GM21529 (cell line): Measurements from ENCODE around the gene PPAT.
A peak's percentile ranks its signal among the peaks of the same experiment; 100 is the strongest.
"Not testable (repeated sequence)": the region's sequence is repeated elsewhere in the genome, so short reads cannot be mapped to it uniquely, and the experiment has no call there.

Experiments used
- ATAC-seq: cut with Tn5 transposase; IDR thresholded peaks from one replicate; pipeline ENCODE4 v1.9.1; 2021; ENCODE audit not compliant: unreplicated experiment

The PPAT gene

DNA sequence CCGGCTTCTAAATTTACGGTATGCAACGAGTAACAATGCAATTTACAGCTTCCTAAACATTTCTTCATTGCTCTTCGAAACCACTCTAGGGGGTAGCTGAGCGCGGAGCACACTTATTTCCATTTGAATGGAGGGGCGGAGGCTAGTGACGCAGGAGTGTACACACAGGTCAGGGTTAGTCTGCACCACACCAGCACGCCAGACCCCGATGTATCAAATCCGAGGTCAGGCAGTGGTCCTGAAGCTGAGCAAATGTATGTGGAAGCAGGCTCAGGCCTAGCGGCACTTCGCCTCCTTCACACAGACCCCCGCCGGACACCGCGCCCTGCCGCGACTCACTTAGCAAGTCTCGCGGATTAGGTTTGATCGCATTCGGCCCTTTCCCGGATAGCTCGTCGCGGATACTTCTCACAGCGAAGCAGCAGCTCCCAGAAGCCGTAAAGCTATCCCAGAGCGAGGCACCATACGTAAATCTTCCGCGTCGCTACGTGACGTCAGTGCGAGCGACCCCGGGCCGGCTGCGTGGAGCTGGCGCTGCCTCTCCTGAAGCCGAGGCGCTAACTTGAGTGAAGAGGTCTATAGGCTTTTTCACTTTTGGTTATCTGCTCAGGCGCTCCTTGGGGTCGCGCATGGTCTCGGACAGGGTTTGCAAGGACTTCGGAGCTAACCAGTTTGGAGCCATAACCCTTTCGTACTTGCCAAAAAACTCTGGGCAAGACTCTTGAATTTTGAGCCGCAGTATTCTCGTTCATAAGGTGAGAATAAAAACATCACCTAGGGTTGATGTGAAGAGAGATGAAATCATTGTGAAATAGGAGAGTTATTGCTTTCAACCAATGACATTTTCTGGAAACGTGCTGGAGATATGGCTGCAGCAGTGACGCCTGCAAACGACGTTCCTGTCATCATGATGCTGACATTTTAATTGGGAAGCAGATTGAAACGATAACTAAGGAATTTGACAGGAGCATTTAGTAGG is 48.1 kb downstream of the PPAT start, which contains the start of gene AASDH:
TSS of gene AASDH (minus strand) at position 469 of the 979 bp plus-strand sequence. CDS start 3,192 bp downstream, outside the sequence.
- peak; percentile 93 for ATAC-seq

DNA sequence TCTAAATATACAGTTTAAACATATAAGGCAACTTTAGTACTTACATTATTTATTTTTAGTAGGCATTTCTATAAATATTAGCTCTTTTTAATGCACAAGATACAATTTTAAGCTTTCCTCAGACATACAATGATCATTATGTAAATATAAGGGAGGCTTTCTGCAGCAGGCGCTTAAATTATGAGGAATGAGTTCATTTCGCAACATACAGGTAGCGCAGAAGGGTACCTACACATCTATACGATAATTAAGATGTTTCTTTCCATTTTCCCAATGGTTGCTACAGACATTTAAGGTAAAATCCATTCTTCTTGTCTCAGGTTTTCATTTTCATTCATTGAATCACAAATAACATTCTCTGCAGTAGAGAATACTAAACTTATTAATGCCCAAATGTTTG is 49.3 kb downstream of the PPAT start:
- no peak for ATAC-seq

DNA sequence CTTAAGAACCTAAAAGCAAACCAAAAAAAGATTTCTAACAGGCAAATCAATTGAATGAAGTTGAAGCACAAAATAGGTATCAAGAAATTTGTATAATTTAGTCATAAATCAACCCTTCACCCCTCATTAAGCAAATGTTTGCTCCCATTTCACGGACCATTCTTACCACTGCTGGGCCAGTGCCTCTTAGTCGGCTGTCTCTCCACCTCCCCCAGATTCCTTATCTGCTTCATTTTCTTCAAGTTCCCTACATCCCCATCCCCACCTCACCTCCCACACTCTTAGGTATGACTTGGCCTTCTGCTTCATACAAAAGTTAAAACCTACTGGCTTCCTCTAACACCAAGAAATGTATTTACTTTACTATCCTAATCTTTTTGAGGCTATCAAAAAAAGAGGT is 60.0 kb downstream of the PPAT start:
- no peak for ATAC-seq

- ATAC-seq, result no peak
These were observed 60.5 kb downstream of the PPAT start for GRCh38 chr4:56374956-56375355.

DNA sequence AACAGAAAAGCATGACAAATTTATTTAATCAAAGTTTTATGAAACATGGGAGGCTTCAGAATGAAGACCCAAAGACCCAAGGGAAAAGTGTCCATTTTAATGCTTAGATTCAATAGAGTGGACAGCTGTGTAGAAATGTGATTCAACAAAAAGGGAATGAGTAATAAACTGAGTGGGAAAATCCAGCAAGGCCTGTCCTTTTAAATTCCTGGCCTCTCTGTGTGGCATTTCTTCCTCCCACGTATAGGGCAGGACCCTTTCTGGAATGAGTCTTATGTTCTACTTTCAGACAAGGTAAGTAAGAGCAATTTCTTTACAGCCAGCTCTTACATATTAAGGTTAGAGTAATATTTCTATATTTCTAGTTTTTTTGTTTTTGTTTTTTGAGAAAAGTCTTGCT is 62.6 kb downstream of the PPAT start:
- no peak for ATAC-seq

DNA sequence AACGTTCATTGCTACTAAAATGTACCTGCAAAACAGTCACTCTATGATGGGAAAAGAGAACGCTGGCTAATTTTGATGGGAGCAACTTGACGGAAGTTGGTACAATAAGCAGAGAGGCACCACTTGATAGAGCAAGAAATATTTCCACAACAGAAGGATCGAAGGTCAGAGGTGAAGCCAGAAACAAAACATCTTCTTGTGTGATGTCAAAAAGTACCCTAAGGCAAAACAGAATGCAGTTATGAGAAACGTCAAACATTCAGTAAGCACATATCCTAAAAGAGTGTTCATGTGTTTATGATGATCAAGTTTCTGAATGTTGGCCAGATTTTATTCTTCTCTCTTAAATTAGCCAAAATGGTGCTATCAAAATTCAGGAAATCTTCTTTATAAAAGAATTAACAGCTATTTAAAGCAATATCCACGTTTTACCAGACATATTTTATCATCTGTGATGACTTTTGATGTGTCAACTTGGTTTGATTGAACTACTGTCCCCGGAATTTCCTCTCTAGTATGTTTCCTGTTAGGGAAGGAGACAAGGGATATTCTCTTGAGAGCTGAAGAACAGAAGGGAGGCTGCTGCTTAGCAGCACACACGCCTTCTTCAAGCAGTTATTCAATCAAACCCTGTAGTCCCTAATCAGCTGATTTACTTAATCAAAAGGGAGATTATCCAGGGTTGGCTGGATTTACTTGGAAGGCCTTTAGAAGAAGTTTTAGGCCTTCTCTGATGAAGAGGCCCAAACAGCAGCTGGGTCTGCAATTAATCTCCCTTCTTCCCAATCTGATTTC is 63.8 kb downstream of the PPAT start:
- ATAC-seq, result no peak

DNA sequence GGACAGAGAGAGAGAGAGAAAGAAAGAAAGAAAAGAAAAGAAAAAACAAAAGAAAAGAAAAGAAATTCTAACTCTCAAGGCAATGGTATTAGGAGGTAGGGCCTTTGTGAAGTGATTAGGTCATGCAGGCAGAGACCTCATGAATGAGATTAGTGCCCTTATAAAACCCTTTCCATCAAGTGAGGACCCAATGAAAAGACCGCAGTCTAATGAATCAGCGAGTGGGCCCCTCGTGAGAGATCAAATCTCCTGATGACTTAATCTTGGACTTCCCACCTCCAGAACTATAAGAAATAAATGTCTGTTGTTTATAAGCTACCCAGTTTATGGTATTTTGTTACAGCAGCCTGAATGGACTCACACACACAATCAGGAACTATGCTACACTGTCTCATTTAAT is 65.0 kb downstream of the PPAT start:
- no peak for ATAC-seq

- not testable (repeated sequence) for ATAC-seq
These were observed 72.4 kb downstream of the PPAT start for GRCh38 chr4:56362981-56363380.

DNA sequence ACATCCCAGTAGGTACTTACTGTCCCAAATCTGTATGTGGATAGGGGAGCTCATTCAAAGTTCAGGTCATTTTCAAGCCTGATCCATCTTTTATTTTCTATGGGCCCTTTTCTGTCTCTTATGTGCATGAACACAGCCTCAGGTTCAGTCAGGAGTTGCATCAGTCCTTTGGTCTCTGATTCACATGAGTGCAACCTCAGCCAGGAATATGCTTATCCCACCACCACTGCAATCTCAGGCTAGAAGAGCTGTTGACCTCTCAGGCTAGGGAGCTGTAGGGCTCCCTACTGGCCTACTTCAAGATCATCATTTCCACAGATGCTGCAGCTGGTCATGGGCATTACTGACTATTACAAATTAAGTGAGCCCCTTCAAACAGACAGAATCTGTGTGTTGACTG is 75.3 kb downstream of the PPAT start:
- no peak for ATAC-seq

DNA sequence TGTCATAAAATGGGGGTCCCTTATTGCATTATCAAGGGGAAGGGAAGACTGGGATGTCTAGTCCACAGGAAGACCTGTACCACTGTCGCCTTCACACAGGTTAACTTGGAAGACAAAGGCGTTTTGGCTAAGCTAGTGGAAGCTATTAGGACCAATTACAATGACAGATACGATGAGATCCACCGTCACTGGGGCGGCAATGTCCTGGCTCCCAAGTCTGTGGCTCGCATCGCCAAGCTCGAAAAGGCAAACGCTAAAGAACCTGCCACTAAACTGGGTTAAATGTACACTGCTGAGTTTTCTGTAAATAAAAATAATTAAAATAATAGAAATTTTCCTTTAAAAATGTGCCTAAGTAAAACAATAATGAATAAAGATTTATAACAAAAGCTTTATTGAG is 78.8 kb downstream of the PPAT start:
- no peak for ATAC-seq

- ATAC-seq, result no peak
These were observed 86.8 kb downstream of the PPAT start for GRCh38 chr4:56348576-56348975.

GRCh38 chr4:56345458-56345857 is 90.0 kb downstream of the PPAT start:
- ATAC-seq, result no peak
